Middle frontal gyrus (tissue), 1 donor: ENCODE results near the gene SPECC1L.
"Not testable (repeated sequence)": the region's sequence is repeated elsewhere in the genome, so short reads cannot be mapped to it uniquely, and the experiment has no call there.

Source experiments
- DNase-seq: peaks from one replicate; pipeline ENCODE4 v3.0.0-alpha.2; 2015; ENCODE audit warnings: low spot score; ENCODE audit errors: extremely low spot score

SPECC1L gene

DNA sequence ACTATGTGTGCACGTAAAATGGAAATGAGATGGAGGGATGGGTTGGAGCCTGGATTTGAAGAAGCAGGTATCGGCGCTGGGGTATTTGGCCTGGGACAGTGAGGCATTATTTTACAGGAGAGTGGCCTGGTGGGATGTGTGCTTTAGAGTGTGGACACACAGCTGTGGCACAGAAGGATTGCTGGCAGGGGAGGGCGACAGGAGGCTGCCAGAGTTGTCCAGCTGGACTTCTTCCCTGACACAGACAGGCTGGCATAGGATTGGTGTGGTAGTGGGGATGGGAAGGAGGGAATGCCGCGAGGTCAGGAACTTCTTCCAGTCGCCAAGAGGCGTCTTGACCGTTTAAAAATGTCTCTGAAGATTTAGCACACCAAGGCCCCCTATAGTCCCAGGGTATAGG lies 16.6 kb downstream of the SPECC1L start:
- DNase-seq, result not testable (repeated sequence)

DNA sequence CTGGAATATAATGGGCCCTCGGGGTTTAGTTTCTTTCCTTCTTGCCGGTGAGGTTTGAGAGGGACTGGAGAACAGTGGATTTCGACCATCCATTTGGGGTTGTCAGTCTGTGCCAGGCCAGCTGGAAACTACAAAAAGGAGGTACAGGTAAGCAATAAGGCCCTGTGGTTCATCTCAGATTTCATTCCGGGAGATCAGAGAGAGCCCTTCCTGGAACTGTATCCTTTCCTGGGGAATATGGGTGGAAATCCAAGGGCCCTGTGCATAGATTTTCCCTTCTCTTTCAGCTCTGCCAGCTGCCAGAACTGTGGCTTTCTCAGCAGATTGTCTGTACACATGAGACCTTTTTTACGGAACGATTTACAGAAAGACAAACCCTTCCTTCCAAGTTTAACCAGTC lies 17.2 kb downstream of the SPECC1L start:
- DNase-seq, result not testable (repeated sequence)

DNA sequence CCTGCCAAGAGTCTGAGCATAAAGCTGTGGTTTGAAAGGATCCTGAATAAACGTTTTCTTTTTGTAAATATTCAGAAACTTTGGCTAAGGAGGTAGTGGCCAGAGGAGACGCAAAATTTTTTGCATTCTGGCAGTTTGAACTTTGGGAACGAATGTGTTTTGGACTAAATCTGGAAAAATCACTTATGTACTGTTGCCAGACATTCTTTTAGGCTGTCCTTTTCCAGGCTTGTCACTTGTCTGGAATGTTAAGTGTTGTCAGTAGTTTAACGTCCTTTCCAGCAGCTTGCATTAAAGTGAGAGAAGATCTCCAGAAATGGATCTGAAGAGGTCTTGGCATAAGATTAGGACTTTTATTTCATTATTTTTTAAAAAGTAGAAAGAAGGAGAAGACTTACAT lies 18.5 kb downstream of the SPECC1L start:
- no peak for DNase-seq

DNA sequence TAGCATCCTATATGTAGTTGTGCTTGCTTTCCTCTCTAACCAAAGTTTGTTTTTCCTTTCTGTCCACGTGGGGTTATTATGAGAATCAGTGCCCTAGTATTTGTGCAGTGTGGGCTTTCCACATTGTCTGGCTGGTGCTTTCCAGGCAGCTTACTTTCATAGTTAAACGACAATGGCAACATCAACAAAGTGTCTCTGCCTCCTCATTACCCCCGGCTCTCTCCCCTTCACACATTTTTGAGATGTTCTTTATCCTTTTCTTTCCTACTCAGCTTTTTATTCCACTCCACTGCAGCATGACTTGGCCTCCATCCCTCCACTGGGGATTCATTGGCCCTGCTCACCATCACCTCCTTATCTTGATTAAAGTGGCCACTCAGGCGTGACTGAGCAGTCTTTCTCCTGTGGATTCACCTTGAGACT lies 19.1 kb downstream of the SPECC1L start:
- DNase-seq, result no peak

DNA sequence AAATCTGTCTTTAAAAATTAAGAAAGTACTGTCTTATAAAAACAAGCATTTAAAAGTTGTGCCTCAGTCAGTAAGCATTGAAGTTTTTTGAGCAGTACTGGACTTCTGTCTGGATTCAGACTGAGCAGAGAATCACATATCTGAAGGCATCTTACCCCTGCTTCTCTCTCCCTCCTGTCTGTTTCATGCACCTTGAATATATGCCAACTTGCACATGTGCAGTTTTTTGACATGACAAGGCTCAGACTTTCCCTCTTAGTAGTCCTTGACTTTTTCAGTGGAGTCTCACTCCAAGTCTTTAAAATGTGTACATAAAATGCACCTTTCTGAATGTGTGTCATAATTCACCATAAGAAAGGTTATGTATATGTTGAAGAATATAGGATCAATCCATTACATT lies 19.8 kb downstream of the SPECC1L start:
- DNase-seq, result no peak

DNA sequence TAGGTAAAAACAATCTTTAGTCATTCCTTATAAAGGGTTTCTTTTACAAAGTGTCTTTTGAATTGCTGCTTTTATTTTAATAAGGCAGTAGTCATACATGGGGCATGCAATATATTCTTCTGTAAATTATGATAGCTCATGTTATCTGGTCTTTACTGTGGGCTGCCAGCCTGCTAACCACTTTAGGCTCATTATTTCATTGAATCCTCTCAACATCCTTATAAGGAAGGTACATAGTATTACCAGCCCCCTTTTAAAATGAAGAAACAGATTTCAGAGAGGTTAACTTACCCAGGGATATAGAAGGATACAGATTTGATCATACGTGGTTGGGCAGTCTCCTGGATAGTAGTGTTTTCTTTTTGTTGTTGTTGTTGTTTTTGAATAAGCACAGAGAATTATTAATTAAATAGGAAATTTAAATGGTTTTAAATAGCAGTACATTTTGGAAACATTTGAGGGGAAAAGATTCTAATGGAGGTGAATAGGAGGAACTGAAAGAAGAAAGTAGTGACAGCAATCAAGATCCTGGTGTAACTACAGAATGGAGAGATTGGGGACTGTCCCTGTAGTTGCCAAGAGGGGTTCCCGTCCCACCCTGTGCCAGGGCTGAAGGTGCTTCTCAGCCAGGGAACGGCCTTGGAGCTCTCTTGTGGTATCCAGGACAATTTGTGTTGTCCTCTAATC lies 21.0 kb downstream of the SPECC1L start:
- DNase-seq, result no peak

DNA sequence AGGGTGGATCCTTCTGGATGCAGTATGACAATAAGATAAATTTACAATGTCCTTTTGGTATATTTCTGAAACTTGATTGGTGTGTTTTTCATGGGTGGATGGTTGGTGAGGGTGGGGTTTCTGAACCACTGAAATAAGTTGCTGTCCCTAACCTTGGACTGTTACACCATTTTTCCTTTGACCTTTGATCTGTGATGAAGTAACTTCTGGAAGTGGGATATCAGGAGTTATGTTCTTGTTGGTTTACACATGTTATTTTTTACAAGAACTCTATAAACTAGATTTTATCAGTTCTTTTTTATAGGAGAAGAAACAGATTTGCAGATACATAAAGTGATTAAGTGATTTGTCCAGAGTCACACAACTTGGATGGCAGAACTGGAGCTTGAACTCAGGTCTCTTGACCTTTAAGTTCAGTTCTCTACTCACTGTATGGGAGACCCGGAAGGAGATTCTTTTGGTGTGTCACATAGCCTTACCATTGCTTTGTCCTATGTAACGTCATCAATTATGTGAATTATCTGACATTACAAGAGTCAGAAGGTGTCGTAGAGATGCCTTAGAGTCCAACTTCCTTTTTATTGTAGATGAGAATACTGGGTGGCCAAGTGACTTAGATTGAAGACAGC lies 21.7 kb downstream of the SPECC1L start:
- not testable (repeated sequence) for DNase-seq

DNA sequence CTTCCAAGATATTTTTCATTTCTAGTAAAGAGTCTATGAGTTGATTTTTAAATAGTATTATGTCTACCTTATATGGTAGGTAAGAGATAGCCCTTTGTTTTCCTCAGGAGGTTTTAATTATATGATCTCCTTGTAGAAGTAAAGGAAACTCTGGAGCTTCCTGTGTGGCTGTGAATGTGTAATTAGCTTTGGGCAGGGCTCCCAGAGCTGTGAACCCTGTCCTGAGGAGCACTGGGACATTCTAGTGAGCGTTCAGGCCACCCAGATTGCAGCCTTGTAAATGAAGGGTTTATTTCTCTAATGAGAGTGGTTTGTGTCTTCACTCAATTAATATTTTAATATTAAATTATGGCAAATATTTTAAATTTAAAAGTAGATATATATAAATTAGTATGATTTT lies 24.3 kb downstream of the SPECC1L start:
- not testable (repeated sequence) for DNase-seq

DNA sequence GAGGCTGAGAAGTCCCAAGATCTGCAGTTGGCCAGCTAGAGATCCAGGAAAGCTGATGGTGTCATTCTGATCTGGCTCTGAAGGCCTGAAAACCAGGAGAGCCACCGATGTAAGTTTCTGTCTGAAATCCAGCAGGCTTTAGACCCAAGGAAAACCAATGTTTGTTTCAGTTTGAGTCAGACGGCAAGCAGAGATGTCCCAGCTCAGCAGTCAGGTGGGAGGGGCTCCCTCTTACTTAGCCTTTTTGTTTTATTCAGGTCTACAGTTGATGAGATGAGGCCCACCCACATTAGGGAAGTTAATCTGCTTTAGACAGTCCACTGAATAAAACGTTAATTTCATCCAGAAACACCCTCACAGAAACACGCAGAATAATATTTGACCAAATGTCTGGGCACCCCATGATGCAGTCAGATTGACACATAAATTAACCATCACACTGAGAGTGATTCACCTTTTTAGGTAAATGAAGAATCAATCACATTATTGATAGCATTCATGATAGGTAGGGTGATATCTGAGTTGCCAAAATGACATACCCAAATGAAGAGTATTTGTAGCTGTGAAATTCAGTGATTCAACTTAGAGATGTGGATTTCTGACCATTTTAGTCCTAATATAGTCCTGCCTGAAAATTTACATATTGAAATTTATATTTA lies 28.0 kb downstream of the SPECC1L start:
- not testable (repeated sequence) for DNase-seq

DNA sequence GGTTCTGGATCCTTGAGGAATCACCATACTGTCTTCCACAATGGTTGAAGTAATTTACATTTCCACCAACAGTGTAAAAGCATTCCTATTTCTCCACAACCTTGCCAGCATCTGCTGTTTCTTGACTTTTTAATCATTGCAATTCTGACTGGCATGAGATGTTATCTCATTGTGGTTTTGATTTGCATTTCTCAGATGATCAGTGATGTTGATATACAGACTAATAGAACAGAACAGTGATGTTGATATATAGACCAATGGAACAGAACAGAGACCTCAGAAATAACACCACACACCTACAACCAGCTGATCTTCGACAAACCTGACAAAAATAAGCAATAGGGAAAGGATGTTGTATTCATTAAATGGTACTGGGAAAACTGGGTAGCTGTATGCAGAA lies 29.9 kb downstream of the SPECC1L start:
- DNase-seq, result not testable (repeated sequence)

DNA sequence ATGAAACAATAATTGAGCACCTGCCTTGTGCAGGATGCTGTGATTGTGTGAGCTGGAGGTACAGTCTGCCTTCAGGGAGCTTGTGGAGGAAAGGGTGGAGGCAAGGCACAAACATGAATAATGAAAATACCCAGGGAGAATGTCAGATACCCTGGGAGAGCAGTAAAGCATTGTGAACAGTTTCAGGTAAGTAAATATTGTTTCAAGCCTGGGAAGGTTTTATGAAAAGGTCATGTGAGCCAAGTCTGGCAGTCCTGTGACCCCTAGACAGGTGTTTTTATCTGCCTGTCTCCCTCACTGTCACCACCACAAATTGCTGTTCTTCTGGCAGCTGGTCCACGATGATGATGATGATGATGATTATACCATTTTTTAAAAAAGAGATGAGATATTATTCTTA lies 32.0 kb downstream of the SPECC1L start:
- DNase-seq, result no peak

DNA sequence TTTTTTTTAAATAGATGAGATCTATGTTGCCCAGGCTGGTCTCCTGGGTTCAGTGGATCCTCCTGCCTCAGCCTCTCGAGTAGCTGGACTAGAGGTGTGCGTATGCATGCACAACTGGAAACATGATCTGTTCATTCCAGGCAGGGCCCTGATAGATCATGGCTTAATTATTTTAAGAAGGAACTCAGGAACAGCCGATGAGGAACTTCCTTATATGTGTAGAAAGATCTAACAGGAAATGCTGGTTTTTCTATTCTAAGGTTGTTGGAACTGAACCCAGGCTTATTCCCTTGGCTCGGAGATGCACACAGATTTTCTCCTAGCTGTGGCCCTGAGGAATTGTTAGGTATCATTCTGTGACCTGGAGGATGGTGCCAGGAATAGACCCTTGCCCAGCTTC lies 32.4 kb downstream of the SPECC1L start:
- no peak for DNase-seq

DNA sequence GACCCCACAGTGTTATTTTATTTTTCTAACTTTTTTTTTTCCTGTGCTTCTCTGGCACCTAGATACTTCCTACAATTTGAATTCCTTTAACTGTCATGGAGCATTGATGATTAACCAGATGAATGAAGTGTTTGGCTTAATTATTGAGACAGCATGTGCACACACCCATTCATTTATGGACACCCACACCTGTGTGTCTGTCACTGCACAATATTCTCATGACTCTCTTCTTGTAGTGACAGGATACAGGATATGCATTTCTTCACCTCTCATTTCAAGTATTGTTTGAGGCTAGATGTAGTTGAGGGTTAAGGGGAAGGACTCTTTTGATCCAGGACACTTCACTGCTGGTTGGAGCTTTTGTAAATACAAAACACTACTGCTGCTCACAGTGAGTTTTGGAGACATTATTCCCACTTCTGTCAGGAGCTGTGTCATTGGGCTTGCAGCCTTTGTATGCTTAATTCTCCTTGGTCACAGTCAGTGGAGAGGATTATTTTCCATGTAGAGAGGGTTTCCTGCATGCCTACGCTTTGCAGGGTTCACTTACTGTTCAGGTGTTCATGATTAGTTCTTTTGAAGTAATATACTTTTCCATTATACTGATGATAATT lies 33.5 kb downstream of the SPECC1L start:
- no peak for DNase-seq

DNA sequence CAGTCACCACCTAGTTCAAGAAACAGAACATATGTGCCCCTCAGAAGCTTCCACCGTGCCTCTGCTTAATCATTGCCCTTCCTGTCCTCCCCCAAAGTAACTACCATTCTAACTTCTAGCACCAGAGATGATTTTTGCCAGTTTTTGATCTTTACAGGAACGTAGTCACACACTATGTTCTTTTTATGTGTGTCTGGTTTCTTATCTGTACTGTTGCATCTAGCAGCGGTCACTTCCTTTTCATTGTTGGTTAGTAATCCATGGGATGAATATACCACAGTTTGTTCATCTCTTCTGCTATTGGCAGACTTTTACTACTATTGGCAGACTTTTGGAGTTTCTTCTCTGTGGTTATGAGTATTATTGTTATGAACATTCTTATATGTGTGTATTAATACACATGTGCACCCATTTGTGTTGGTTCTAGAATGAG lies 34.6 kb downstream of the SPECC1L start:
- DNase-seq, result no peak

DNA sequence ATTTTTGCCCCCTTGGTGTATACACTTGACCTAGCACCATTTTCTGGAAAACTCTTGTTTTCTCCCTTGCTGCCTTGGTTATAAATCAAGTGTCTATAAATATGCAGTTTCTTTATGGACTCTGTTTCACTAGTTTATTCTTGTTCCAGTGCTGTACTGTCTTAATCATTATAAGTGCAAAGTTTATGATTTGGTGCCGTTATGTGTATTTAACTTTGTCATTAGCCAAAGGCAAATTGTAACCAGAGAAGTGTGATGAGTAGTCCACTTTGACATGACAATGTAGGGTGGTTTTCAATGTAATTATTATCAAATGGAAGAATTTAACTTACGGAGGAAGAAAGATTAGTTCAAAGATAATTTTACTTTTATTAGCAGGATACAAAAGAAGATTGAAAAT lies 40.3 kb downstream of the SPECC1L start:
- no peak for DNase-seq

DNA sequence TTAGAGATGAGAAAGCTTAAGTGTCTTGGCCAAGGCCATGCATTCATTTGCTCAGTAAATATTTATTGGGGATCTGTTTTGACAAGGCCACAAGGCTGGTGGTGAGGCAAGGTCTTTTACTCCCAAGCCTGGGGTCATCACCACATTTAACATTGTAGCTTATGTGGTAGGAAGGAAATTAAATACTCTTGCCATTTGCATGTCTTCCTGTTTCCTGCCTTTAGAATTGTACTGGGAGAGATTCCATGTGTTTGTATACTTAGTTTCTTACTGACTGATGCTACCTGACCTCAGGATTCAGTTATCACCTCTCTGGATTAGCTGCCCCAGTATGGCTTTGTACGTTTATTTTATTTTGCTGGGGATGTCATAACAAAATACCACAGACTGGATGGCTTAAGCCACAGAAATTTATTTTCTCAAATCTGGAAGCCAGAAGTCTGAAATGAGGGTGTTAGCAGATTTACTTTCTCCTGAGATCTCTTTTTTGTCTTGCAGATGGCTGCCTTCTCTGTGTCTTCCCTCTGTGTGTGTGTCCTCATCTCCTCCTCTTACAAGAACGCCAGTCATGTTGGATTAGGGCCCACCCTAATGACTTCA lies 44.8 kb downstream of the SPECC1L start:
- no peak for DNase-seq

DNA sequence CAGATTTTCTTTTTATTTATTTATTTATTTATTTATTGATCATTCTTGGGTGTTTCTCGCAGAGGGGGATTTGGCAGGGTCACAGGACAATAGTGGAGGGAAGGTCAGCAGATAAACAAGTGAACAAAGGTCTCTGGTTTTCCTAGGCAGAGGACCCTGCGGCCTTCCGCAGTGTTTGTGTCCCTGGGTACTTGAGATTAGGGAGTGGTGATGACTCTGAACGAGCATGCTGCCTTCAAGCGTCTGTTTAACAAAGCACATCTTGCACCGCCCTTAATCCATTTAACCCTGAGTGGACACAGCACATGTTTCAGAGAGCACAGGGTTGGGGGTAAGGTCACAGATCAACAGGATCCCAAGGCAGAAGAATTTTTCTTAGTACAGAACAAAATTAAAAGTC lies 45.6 kb downstream of the SPECC1L start:
- DNase-seq, result not testable (repeated sequence)

DNA sequence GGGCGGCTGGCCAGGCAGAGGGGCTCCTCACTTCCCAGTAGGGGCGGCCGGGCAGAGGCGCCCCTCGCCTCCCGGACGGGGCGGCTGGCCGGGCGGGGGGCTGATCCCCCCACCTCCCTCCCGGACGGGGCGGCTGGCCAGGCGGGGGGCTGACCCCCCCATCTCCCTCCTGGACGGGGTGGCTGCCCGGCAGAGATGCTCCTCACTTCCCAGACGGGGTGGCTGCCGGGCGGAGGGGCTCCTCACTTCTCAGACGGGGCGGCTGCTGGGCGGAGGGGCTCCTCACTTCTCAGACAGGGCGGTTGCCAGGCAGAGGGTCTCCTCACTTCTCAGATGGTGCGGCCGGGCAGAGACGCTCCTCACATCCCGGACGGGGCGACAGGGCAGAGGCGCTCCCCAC lies 46.9 kb downstream of the SPECC1L start:
- not testable (repeated sequence) for DNase-seq

DNA sequence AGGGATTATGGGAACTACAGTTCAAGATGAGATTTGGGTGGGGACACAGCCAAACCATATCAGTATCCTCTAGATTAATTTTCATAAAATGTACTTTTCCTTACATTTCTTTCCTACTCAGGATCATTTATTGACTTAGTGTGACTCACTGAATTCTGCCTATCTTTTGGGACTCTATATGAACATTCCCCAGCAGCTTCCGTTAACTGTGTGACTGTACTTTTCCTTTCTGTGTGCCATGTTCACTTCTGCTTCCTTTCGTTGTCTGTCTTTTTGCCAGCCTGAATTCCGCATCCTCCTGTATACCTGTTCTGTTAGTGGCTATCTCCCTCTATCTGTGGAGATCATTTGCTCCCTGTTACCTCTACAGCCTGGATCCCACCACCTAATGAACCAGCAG lies 48.8 kb downstream of the SPECC1L start:
- DNase-seq, result no peak

DNA sequence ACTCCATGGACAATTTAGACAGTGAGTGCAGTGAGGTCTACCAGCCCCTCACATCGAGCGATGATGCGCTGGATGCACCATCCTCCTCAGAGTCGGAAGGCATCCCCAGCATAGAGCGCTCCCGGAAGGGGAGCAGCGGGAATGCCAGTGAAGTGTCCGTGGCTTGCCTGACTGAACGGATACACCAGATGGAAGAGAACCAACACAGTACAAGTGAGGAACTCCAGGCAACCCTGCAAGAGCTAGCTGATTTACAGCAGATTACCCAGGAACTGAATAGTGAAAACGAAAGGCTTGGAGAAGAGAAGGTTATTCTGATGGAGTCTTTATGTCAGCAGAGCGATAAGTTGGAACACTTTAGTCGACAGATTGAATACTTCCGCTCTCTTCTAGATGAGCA lies 51.4 kb downstream of the SPECC1L start:
- DNase-seq, result no peak

DNA sequence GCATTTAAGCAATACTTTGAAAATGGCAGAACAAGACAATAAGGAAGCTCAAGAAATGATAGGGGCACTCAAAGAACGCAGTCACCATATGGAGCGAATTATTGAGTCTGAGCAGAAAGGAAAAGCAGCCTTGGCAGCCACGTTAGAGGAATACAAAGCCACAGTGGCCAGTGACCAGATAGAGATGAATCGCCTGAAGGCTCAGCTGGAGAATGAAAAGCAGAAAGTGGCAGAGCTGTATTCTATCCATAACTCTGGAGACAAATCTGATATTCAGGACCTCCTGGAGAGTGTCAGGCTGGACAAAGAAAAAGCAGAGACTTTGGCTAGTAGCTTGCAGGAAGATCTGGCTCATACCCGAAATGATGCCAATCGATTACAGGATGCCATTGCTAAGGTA lies 51.9 kb downstream of the SPECC1L start:
- DNase-seq, result no peak

DNA sequence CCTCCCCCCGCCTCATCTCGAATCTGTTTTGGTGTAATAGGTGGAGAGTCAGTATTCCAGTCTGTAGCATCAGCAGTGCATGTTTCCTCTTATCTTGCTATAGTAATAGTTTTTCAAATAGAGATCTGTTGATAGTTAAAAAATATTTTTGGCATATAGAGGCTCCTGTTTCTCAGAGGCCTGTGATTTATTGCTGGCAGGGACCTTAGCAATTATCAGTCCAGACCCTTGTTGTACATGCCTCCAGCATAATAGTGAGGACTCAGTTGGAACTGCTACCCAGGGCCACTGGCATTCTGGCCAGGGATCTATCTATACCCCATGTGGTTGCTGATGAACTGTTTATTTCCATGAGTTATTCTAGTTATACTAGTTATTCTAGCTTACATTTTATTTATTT lies 52.6 kb downstream of the SPECC1L start:
- DNase-seq, result no peak
